HG02884 (cell line): ENCODE results near the gene HUS1.
A peak's percentile ranks its signal among the peaks of the same experiment; 100 is the strongest.
"Not testable (repeated sequence)": the region's sequence is repeated elsewhere in the genome, so short reads cannot be mapped to it uniquely, and the experiment has no call there.

Experiments
- ATAC-seq: cut with Tn5 transposase; IDR thresholded peaks from one replicate; pipeline ENCODE4 v1.9.1; 2021; ENCODE audit warnings: mild to moderate bottlenecking, moderate library complexity; ENCODE audit not compliant: unreplicated experiment

HUS1 gene

GRCh38 chr7:47980648-47981047 is 1.2 kb upstream of the HUS1 start:
- not testable (repeated sequence) for ATAC-seq

- ATAC-seq: no peak
Observed at GRCh38 chr7:47979832-47980181, 392 bp upstream of the HUS1 start.

GRCh38 chr7:47978790-47979144 is 648 bp downstream of the HUS1 start:
- ATAC-seq: no peak

- ATAC-seq: no peak
Observed at GRCh38 chr7:47973739-47974138, 5.7 kb downstream of the HUS1 start.

- ATAC-seq: no peak
Observed at GRCh38 chr7:47970761-47971160, 8.7 kb downstream of the HUS1 start.

- ATAC-seq: no peak
Observed at GRCh38 chr7:47968847-47969774, 10.3 kb downstream of the HUS1 start.

- ATAC-seq: no peak
Observed at GRCh38 chr7:47967708-47968107, 11.7 kb downstream of the HUS1 start.

- ATAC-seq: no peak
Observed at GRCh38 chr7:47967123-47967522, 12.3 kb downstream of the HUS1 start.

GRCh38 chr7:47965456-47965855 is 14.0 kb downstream of the HUS1 start:
- ATAC-seq: no peak

GRCh38 chr7:47962262-47962661 is 17.2 kb downstream of the HUS1 start:
- ATAC-seq: no peak

- no peak for ATAC-seq
Observed at GRCh38 chr7:47957156-47957555, 22.3 kb downstream of the HUS1 start.

- ATAC-seq: no peak
Observed at GRCh38 chr7:47956220-47956619, 23.2 kb downstream of the HUS1 start.

- ATAC-seq: peak; percentile 67
Observed at GRCh38 chr7:47954231-47954911, 25.0 kb downstream of the HUS1 start.

- ATAC-seq: peak; percentile 44
Observed at GRCh38 chr7:47953822-47954221, 25.6 kb downstream of the HUS1 start.

- no peak for ATAC-seq
Observed at GRCh38 chr7:47952224-47952623, 27.2 kb downstream of the HUS1 start.

- no peak for ATAC-seq
Observed at GRCh38 chr7:47951374-47951773, 28.0 kb downstream of the HUS1 start.

GRCh38 chr7:47950714-47951113 is 28.7 kb downstream of the HUS1 start:
- ATAC-seq: no peak

- ATAC-seq: no peak
Observed at GRCh38 chr7:47949703-47950102, 29.7 kb downstream of the HUS1 start.

- ATAC-seq: no peak
Observed at GRCh38 chr7:47948141-47948790, 31.1 kb downstream of the HUS1 start, which contains the start of gene PKD1L1. TSS of gene PKD1L1 (minus strand) at chr7:47948466. CDS start at chr7:47948440, 26 bp downstream.

- no peak for ATAC-seq
Observed at GRCh38 chr7:47947355-47947749, 32.1 kb downstream of the HUS1 start.

- no peak for ATAC-seq
Observed at GRCh38 chr7:47946581-47947354, 32.6 kb downstream of the HUS1 start.
